Ovary (tissue), 3 donors: Measurements from ENCODE around the gene C10orf88.

Source experiments
- EP300 ChIP-seq: sonication (generic); formaldehyde crosslinking; IDR thresholded peaks from one replicate; pipeline ENCODE4 v1.6.1; 2017; ENCODE audit warnings: antibody characterized with exemption
- POLR2A ChIP-seq: fragments of 450-650 bp; IDR thresholded peaks from one replicate; pipeline ENCODE4 v1.6.1; 2017; ENCODE audit warnings: antibody characterized with exemption, mild to moderate bottlenecking, moderate library complexity
- TF ChIP-seq, protein P1 (sequence below), 3 donors: fragments of 450-650 bp in 2 of 3; fragments of 200-600 bp in 1 of 3; IDR thresholded peaks; one replicate each; pipeline versions ENCODE4 v1.5.1 to v1.8.0; 2016 to 2022; ENCODE audit warnings: antibody characterized with exemption in 3 of 3, mild to moderate bottlenecking in 1 of 3
- donor health status: DM: no; HTN: no; CAD: no.

DNA sequence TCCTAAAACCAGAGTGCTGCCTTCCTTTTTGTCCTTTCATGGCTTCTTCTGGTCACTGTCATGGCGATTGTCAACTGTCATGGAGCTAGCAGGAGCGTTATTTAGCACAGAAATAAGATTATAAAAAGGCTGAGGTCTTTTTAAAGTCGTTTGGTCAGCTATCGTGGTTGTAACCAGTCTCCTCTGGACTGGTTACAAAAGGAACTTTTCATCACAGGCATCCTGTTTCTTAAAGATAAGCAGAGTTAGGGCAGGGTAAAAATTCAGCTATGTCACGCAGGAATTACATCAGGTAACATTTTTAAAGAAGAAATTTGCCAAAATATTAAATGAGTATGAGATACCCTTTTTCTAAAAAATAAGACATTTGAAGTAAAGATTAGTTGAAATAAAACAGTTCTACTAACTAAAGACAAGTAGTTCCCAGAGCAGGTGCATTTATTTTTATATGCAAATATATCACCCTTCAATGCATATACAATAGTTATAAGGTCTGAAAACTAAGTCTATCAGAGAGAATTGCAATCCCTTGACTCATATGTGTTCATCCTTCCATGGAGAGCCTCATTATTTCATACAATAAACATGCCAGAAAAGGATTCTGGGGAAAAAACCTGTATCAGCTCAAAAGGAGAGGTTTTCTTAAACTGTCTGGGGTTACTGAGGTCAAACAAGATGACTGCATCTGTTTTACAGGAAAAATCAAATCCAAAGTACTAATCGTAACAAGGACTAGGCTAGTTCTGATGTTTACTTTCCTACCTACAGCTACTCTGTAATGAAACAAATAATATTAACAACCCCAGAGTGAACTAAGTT lies 22.7 kb downstream of the C10orf88 start:
- TF ChIP-seq, protein P1, sequence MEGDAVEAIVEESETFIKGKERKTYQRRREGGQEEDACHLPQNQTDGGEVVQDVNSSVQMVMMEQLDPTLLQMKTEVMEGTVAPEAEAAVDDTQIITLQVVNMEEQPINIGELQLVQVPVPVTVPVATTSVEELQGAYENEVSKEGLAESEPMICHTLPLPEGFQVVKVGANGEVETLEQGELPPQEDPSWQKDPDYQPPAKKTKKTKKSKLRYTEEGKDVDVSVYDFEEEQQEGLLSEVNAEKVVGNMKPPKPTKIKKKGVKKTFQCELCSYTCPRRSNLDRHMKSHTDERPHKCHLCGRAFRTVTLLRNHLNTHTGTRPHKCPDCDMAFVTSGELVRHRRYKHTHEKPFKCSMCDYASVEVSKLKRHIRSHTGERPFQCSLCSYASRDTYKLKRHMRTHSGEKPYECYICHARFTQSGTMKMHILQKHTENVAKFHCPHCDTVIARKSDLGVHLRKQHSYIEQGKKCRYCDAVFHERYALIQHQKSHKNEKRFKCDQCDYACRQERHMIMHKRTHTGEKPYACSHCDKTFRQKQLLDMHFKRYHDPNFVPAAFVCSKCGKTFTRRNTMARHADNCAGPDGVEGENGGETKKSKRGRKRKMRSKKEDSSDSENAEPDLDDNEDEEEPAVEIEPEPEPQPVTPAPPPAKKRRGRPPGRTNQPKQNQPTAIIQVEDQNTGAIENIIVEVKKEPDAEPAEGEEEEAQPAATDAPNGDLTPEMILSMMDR (IDR thresholded peaks at IDR 0.05): no peak
- no peak for TF ChIP-seq EP300
- no peak for TF ChIP-seq POLR2A
